Measurements from ENCODE around the gene RFX5. TPM values are rescaled to one million over a fixed set of nuclear protein-coding genes. Genes with fewer than 3 reads are reported as not detected.

The RFX5 gene
- total RNA-seq, 1 donor from 2014 or later, result 32.4 TPM

GRCh38 chr1:151384584-151384983, 37.5 kb upstream of the RFX5 start:
- no peak for DNase-seq (ENCODE audit: low read depth)
- TF ChIP-seq CTCF (IDR thresholded peaks at IDR 0.05; ENCODE audit: insufficient read depth, low read length, poor library complexity, severe bottlenecking), result no peak
- no peak overlapping the region for H3K4me3 ChIP-seq (ENCODE audit: low read depth, low read length)

GRCh38 chr1:151377150-151377884, 30.3 kb upstream of the RFX5 start:
- Histone ChIP-seq H3K36me3 (ENCODE audit: control insufficient read depth, insufficient read depth, low read length) (no peaks in the 10 kb centered on the region), H3K27me3 (ENCODE audit: control insufficient read depth, insufficient read depth, low read length) (no peaks in the 10 kb centered on the region), H3K4me3 (ENCODE audit: low read depth, low read length) (no peak overlapping the region)
- DNase-seq (ENCODE audit: low read depth), result no peak
- TF ChIP-seq CTCF (IDR thresholded peaks at IDR 0.05; ENCODE audit: insufficient read depth, low read length, poor library complexity, severe bottlenecking), result no peak

More at GRCh38 chr1:151384584-151384983, 37.5 kb upstream of the RFX5 start:
- H3K27me3 ChIP-seq (ENCODE audit: control insufficient read depth, insufficient read depth, low read length), result no peaks in the 10 kb centered on the region
- no peaks in the 10 kb centered on the region for H3K36me3 ChIP-seq (ENCODE audit: control insufficient read depth, insufficient read depth, low read length)

GRCh38 chr1:151373196-151373595, 26.1 kb upstream of the RFX5 start:
- no peaks in the 10 kb centered on the region for H3K27me3 ChIP-seq (ENCODE audit: control insufficient read depth, insufficient read depth, low read length)

GRCh38 chr1:151372058-151372934, 25.2 kb upstream of the RFX5 start, which contains the start of gene SELENBP1:
TSS of gene SELENBP1 (minus strand) at chr1:151372705. CDS start at chr1:151372641, 64 bp downstream.
- Histone ChIP-seq H3K27me3 (ENCODE audit: control insufficient read depth, insufficient read depth, low read length) (no peaks in the 10 kb centered on the region), H3K4me3 (ENCODE audit: low read depth, low read length) (peak within 1 kb of the TSS; percentile 24), H3K36me3 (ENCODE audit: control insufficient read depth, insufficient read depth, low read length) (no peaks in the 10 kb centered on the region)
- no peak for TF ChIP-seq CTCF (IDR thresholded peaks at IDR 0.05; ENCODE audit: insufficient read depth, low read length, poor library complexity, severe bottlenecking)
- DNase-seq (ENCODE audit: low read depth), result no peak

More at GRCh38 chr1:151373196-151373595, 26.1 kb upstream of the RFX5 start:
- Histone ChIP-seq H3K4me3 (ENCODE audit: low read depth, low read length) (no peak overlapping the region), H3K36me3 (ENCODE audit: control insufficient read depth, insufficient read depth, low read length) (no peaks in the 10 kb centered on the region)
- DNase-seq (ENCODE audit: low read depth), result no peak
- no peak for TF ChIP-seq CTCF (IDR thresholded peaks at IDR 0.05; ENCODE audit: insufficient read depth, low read length, poor library complexity, severe bottlenecking)

- no peaks in the 10 kb centered on the region for H3K36me3 ChIP-seq (ENCODE audit: control insufficient read depth, insufficient read depth, low read length)
- no peak for TF ChIP-seq CTCF (IDR thresholded peaks at IDR 0.05; ENCODE audit: insufficient read depth, low read length, poor library complexity, severe bottlenecking)
- no peaks in the 10 kb centered on the region for H3K27me3 ChIP-seq (ENCODE audit: control insufficient read depth, insufficient read depth, low read length)
- H3K4me3 ChIP-seq (ENCODE audit: low read depth, low read length), result no peak overlapping the region
- no peak for DNase-seq (ENCODE audit: low read depth)
Measured at GRCh38 chr1:151371370-151372057, 24.5 kb upstream of the RFX5 start.
